ENCODE results near the gene CCDC91. TPM values are rescaled to one million over a fixed set of nuclear protein-coding genes. Genes with fewer than 3 reads are reported as not detected.

The CCDC91 gene
- polyA plus RNA-seq, 1 donor from 2014 or later: 11.6 TPM

DNA sequence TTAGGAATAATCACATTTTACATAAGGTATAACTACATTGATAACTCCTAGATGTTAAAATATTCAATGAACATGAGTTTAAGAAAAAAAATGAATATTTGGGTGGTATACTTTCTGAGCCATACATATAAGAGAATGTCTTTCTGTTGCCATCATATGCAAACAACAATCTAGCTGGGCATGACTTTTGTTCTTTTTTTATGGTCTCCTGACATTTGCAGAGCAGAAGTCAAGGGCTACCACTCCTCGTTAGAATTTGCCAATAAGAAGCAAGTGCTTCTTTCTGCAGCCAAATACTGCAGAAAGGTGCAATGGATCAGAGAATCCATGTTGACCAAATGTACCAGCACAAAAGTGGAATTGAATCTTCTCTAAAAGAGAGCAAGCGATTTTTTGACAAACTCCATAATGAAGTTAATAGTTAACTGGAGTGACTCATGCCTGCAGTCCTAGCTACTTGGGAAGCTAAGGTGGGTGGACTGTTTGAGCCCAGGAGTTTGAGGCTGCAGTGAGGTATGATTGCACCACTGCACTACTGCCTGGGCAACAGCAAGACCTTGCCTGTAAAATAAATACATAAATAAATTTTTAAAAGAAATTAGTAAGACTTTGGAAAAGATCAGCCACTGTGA, 25.5 kb upstream of the CCDC91 start:
- TF ChIP-seq RAD21 (conservative IDR thresholded peaks at IDR 0.05): no peak
- no peak for TF ChIP-seq TAF1 (IDR thresholded peaks at IDR 0.05; ENCODE audit: low read depth)
- no peak for TF ChIP-seq EZH2 (IDR thresholded peaks at IDR 0.05; ENCODE audit: borderline replicate concordance, insufficient read depth, low read length, poor library complexity, severe bottlenecking)
- TF ChIP-seq EP300 (conservative IDR thresholded peaks at IDR 0.05; ENCODE audit: poor library complexity, severe bottlenecking): no peak
- TF ChIP-seq, protein P1, sequence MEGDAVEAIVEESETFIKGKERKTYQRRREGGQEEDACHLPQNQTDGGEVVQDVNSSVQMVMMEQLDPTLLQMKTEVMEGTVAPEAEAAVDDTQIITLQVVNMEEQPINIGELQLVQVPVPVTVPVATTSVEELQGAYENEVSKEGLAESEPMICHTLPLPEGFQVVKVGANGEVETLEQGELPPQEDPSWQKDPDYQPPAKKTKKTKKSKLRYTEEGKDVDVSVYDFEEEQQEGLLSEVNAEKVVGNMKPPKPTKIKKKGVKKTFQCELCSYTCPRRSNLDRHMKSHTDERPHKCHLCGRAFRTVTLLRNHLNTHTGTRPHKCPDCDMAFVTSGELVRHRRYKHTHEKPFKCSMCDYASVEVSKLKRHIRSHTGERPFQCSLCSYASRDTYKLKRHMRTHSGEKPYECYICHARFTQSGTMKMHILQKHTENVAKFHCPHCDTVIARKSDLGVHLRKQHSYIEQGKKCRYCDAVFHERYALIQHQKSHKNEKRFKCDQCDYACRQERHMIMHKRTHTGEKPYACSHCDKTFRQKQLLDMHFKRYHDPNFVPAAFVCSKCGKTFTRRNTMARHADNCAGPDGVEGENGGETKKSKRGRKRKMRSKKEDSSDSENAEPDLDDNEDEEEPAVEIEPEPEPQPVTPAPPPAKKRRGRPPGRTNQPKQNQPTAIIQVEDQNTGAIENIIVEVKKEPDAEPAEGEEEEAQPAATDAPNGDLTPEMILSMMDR (IDR thresholded peaks at IDR 0.05; ENCODE audit: poor library complexity, severe bottlenecking): no peak
- TF ChIP-seq SMC3 (conservative IDR thresholded peaks at IDR 0.05; ENCODE audit: poor library complexity): no peak
- no peaks in the 10 kb centered on the region for H3K9me3 ChIP-seq (ENCODE audit: low read length)
- no peaks in the 10 kb centered on the region for H3K27me3 ChIP-seq (ENCODE audit: insufficient read depth, low read depth, low read length)
- no peak overlapping the region for H3K4me3 ChIP-seq (ENCODE audit: low read length)
- no peak overlapping the region for H3K4me2 ChIP-seq (ENCODE audit: low read length)
- no peaks in the 10 kb centered on the region for H3F3A ChIP-seq (ENCODE audit: insufficient read depth, low read length, poor library complexity, severe bottlenecking)
- no peak overlapping the region for H3K27ac ChIP-seq (ENCODE audit: low read length)
- no peaks in the 10 kb centered on the region for H4K20me1 ChIP-seq (ENCODE audit: insufficient read depth)
- H3K9me2 ChIP-seq (ENCODE audit: insufficient read depth, low read length): no peaks in the 10 kb centered on the region
- H3K9ac ChIP-seq (ENCODE audit: low read length): no peak overlapping the region
- H3K79me2 ChIP-seq (replicated peaks; ENCODE audit: insufficient read depth, low read length): no peaks in the 10 kb centered on the region
- H2AFZ ChIP-seq (ENCODE audit: low read depth, low read length): no peak overlapping the region
- H3K36me3 ChIP-seq (ENCODE audit: insufficient read depth, low read length): no peaks in the 10 kb centered on the region

DNA sequence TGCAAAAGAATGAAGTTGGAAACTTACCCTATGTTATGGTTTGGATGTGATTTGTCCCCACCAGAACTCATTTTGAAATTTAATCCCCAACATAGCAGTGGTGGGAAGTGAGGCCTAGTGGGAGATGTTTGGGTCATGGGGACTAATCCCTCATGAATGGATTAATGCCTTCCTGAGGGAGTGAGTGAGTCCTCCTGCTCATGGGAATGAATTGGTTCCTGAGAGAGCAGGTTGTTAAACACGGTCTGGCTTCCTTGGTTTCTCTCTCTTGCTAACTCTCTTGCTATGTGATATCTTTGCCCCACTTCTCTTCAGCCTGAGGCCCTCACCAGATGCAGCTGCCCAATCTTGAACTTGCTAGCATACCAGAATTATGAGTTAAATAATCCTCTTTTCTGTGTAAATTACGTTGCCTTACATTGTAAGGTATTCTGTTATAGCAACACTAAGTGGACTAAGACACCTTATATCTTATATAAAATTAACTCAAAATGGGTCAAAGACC, 22.2 kb upstream of the CCDC91 start:
- Histone ChIP-seq H2AFZ (ENCODE audit: low read depth, low read length) (no peak overlapping the region), H3F3A (ENCODE audit: insufficient read depth, low read length, poor library complexity, severe bottlenecking) (no peaks in the 10 kb centered on the region), H3K4me2 (ENCODE audit: low read length) (no peak overlapping the region), H3K9me3 (ENCODE audit: low read length) (no peaks in the 10 kb centered on the region), H3K4me3 (ENCODE audit: low read length) (no peak overlapping the region), H3K9ac (ENCODE audit: low read length) (no peak overlapping the region), H3K27ac (ENCODE audit: low read length) (no peak overlapping the region), H4K20me1 (ENCODE audit: insufficient read depth) (no peaks in the 10 kb centered on the region), H3K79me2 (replicated peaks; ENCODE audit: insufficient read depth, low read length) (no peaks in the 10 kb centered on the region), H3K9me2 (ENCODE audit: insufficient read depth, low read length) (no peaks in the 10 kb centered on the region), H3K27me3 (ENCODE audit: insufficient read depth, low read depth, low read length) (no peaks in the 10 kb centered on the region), H3K36me3 (ENCODE audit: insufficient read depth, low read length) (no peaks in the 10 kb centered on the region)
- TF ChIP-seq TAF1 (IDR thresholded peaks at IDR 0.05; ENCODE audit: low read depth) (no peak), EP300 (conservative IDR thresholded peaks at IDR 0.05; ENCODE audit: poor library complexity, severe bottlenecking) (no peak), RAD21 (conservative IDR thresholded peaks at IDR 0.05) (no peak), SMC3 (conservative IDR thresholded peaks at IDR 0.05; ENCODE audit: poor library complexity) (no peak), POLR2AphosphoS5 (IDR thresholded peaks at IDR 0.05) (no peak)
- TF ChIP-seq, protein P1 (IDR thresholded peaks at IDR 0.05; ENCODE audit: poor library complexity, severe bottlenecking): no peak
- TF ChIP-seq, protein P2, sequence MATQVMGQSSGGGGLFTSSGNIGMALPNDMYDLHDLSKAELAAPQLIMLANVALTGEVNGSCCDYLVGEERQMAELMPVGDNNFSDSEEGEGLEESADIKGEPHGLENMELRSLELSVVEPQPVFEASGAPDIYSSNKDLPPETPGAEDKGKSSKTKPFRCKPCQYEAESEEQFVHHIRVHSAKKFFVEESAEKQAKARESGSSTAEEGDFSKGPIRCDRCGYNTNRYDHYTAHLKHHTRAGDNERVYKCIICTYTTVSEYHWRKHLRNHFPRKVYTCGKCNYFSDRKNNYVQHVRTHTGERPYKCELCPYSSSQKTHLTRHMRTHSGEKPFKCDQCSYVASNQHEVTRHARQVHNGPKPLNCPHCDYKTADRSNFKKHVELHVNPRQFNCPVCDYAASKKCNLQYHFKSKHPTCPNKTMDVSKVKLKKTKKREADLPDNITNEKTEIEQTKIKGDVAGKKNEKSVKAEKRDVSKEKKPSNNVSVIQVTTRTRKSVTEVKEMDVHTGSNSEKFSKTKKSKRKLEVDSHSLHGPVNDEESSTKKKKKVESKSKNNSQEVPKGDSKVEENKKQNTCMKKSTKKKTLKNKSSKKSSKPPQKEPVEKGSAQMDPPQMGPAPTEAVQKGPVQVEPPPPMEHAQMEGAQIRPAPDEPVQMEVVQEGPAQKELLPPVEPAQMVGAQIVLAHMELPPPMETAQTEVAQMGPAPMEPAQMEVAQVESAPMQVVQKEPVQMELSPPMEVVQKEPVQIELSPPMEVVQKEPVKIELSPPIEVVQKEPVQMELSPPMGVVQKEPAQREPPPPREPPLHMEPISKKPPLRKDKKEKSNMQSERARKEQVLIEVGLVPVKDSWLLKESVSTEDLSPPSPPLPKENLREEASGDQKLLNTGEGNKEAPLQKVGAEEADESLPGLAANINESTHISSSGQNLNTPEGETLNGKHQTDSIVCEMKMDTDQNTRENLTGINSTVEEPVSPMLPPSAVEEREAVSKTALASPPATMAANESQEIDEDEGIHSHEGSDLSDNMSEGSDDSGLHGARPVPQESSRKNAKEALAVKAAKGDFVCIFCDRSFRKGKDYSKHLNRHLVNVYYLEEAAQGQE (IDR thresholded peaks at IDR 0.05; ENCODE audit: borderline replicate concordance): no peak

All from neural cell (in vitro differentiated cells).